Hair follicle dermal papilla cell (primary cell): ENCODE measurements around the gene LIPH. TPM values are rescaled to one million over a fixed set of nuclear protein-coding genes. Genes with fewer than 3 reads are reported as not detected.

Experiments used
- total RNA-seq: library from RNA; depleted of rRNA; stranded (reverse); fragments of >200 nt; gene quantifications from 2 replicates; pipeline ENCODE4 v1.2.3, GENCODE V29; 2012

Gene LIPH
- 0.65 TPM in 1 of 2 replicates, not detected in the other for total RNA-seq

GRCh38 chr3:185552358-185552877 is at the start of gene LIPH:
Gene LIPH (minus strand): TSS chr3:185552588. CDS start chr3:185552471, 117 bp downstream.

DNA sequence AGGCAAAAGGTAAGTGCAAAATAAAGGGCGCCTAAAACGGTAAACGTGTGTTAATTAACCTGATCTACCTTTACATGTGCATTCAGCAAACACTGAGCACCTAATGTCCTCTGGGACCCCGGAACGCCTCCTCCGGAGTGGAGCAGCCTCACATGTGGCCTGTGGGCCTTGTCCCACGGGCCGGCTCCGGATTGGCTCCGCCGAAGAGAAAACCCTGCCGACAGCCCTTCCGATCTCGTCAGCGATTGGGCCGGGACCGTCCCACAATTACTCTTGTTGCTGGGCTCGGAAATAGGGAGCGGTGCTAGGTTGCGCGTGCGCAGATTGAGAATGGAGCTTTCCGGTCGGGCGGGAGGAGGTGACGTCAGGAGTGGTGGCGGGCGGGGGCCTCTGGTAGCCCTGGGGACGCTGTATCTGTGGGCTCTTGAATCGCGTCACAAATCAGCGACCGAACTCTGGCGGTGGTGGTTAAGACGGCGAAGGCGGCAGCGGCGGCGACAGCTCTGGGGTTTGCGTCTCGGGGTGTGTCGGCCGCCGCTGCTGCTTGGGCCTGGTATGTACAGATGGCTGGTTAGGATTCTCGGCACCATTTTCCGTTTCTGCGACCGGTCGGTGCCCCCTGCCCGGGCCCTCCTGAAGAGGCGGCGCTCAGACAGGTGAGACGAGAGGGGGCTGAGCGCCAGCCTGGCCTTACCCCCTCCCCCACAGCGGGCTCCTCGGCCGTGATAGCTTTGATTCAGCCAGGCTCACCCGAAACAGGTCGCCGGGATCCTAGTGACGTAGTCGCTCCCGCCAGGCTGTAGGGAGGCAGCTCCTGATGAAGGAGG is 33.7 kb upstream of the LIPH start, which contains the start of gene SENP2:
SENP2 (plus strand) TSS at position 437 of the 827 bp plus-strand sequence; CDS start at position 556, 119 bp downstream.

DNA sequence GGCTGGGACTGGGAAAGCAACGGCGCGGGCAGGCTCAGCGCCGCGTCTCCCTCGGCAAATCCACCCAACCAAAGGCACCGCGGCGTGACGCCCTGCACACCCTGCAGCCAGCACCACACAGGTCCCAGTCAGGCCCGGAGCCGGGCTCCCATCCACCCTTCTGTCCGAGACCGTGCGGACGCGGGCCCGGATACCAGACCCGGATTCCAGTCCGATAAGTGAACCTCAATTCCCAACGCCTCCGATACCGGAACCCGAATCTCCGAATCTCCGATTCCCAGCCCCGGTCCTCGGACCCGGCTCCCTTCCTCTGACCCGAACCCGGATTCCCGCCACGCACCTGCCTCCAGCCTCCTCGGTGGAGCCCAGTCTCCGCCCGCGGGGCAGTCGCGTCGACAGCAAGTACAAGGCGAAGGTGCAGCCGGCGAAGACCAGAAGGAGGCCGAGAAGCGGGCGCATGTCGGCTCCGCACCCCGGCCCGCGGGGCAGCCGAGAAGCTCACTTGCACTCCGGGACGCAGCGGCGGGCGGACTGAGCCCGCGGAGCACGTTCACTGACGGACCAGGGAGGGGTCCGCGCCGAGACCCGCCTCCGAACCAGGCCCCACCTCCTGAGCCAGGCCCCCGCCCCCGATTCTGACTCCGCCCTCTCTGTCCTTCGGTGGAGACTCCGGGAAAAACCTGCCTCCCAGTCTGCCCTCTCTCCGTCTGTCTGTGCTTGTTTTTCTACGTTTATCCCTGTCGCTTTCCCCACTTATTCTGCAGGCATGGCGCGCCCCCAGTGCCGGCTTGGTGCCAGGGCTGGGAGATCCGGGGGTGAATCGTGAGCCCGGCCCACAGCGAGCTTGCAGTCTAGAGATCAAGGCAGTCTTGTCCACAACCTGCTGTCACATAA is 53.6 kb downstream of the LIPH start, which contains the start of gene TMEM41A:
TMEM41A (minus strand) TSS at position 533 of the 894 bp plus-strand sequence; CDS start at position 459, 74 bp downstream.

Other genes with a start within 250 kb of the LIPH start
- 13.8 and 14.6 TPM in 2 replicates for gene MAP3K13, start 189.5 kb downstream of the LIPH start, total RNA-seq
- 10.9 and 12.3 TPM in 2 replicates for gene TMEM41A, start 53.6 kb downstream of the LIPH start, total RNA-seq
- gene SENP2, start 33.7 kb upstream of the LIPH start, total RNA-seq: 23.1 and 24.0 TPM in 2 replicates